GM18519 (cell line): ENCODE data around the gene PDE4D.

ENCODE experiments used
- ATAC-seq: cut with Tn5 transposase; IDR thresholded peaks from one replicate; pipeline ENCODE4 v1.9.1; 2021; ENCODE audit warnings: mild to moderate bottlenecking, moderate library complexity; ENCODE audit not compliant: unreplicated experiment, low FRiP score

PDE4D gene

GRCh38 chr5:59354811-59355210 is 538.7 kb downstream of the PDE4D start:
- no peak for ATAC-seq

GRCh38 chr5:59354274-59354673 is 539.3 kb downstream of the PDE4D start:
- ATAC-seq = no peak

GRCh38 chr5:59351076-59351794 is 542.3 kb downstream of the PDE4D start:
- ATAC-seq = no peak

- no peak for ATAC-seq
Observed at GRCh38 chr5:59348189-59348588, 545.3 kb downstream of the PDE4D start.

- ATAC-seq = no peak
Observed at GRCh38 chr5:59346982-59347381, 546.5 kb downstream of the PDE4D start.

- no peak for ATAC-seq
Observed at GRCh38 chr5:59346514-59346913, 547.0 kb downstream of the PDE4D start.

GRCh38 chr5:59342181-59342580 is 551.3 kb downstream of the PDE4D start:
- no peak for ATAC-seq

GRCh38 chr5:59341760-59342159 is 551.8 kb downstream of the PDE4D start:
- ATAC-seq = no peak

GRCh38 chr5:59341155-59341554 is 552.4 kb downstream of the PDE4D start:
- ATAC-seq = no peak

- no peak for ATAC-seq
Observed at GRCh38 chr5:59340637-59341036, 552.9 kb downstream of the PDE4D start.

- no peak for ATAC-seq
Observed at GRCh38 chr5:59337240-59337639, 556.3 kb downstream of the PDE4D start.

- no peak for ATAC-seq
Observed at GRCh38 chr5:59335544-59335943, 558.0 kb downstream of the PDE4D start.

- no peak for ATAC-seq
Observed at GRCh38 chr5:59333416-59333815, 560.1 kb downstream of the PDE4D start.

- ATAC-seq = no peak
Observed at GRCh38 chr5:59332236-59332973, 561.1 kb downstream of the PDE4D start.

- ATAC-seq = no peak
Observed at GRCh38 chr5:59330680-59331079, 562.8 kb downstream of the PDE4D start.

GRCh38 chr5:59328709-59329296 is 564.7 kb downstream of the PDE4D start:
- ATAC-seq = no peak

GRCh38 chr5:59327191-59327980 is 566.1 kb downstream of the PDE4D start:
- ATAC-seq = no peak

GRCh38 chr5:59326596-59326995 is 566.9 kb downstream of the PDE4D start:
- no peak for ATAC-seq

- ATAC-seq = no peak
Observed at GRCh38 chr5:59325070-59325469, 568.5 kb downstream of the PDE4D start.

GRCh38 chr5:59322894-59323293 is 570.6 kb downstream of the PDE4D start:
- no peak for ATAC-seq

- ATAC-seq = no peak
Observed at GRCh38 chr5:59322058-59322457, 571.5 kb downstream of the PDE4D start.
